SHP77 (cell line): Measurements from ENCODE around the gene ALPI.
"Not testable (repeated sequence)": the region's sequence is repeated elsewhere in the genome, so short reads cannot be mapped to it uniquely, and the experiment has no call there.

Experiments used
- DNase-seq, 2 experiments: peaks; one replicate each; lab custom pipeline; 2025; lab: John Stamatoyannopoulos, UW

ALPI gene

DNA sequence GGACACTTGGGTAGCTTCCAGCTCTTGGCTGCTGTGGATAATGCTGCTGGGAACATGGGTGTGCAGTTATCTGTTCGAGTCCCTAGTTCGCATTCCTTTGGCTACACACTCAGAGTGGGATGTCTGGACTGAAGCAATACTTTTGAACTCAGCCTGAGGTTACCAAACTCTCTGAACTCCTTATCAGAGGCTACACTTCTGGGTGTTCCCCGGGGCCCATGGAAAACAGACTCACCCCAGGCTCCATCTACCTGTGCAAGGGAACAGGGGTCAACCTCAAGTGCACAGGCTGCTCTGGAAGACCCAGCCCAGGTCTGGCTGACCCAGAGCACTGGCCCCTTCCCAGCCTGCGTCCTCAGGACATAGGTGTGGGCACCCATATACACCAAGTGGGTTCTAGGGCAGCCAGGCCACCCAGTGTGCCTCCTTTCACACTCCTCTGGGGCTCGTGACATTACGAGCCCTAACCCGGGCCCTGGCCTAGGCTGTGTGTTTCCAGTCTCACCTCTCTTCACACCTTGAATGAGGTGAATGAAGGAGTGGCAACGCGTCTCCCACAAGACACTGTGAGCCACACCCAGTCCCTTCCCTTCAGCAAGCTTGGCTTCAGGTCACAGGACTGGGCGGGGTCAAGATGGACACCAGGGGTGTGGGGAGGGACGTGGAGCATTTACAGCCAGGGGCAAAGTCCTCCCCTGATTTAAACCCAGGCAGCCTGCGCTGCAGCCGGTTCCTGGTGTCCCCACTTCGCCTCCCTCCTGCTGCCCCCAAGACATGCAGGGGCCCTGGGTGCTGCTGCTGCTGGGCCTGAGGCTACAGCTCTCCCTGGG, at the start of gene ALPI:
TSS of gene ALPI (plus strand) at position 728 of the 830 bp plus-strand sequence. CDS start at position 775, 47 bp downstream.
- DNase-seq: no peak

DNA sequence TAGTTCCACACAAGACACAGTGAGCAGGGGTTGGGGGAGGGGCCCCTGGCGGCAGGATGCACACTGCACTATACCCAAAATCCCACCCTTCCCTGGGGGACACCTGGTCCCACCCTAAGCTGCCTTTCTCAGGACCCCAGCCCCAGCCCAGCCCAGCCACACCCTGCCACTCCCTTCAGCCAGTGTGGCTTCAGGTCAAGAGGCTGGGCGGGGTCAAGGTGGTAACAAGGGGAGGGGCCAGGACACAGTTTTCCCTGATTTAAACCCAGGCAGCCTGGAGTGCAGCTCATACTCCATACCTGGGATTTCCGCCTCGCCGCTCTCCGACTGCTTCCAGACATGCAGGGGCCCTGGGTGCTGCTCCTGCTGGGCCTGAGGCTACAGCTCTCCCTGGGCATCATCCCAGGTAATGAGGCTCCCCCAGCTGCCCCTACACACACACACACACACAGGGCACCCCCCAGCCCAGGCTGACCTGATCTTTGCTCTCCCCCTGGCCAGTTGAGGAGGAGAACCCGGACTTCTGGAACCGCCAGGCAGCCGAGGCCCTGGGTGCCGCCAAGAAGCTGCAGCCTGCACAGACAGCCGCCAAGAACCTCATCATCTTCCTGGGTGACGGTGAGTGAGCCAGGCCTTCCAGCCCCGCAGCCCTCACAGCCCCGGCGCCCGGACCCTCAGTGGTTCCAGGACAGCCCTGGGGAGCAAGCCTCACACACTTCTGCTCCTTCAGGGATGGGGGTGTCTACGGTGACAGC, 49.2 kb upstream of the ALPI start, which contains the start of gene ALPG:
TSS of gene ALPG (plus strand) at position 289 of the 755 bp plus-strand sequence. CDS start at position 340, 51 bp downstream.
- no peak for DNase-seq

- DNase-seq: not testable (repeated sequence)
Observed at GRCh38 chr2:232407428-232408150, 48.4 kb upstream of the ALPI start.

- DNase-seq: not testable (repeated sequence)
Observed at GRCh38 chr2:232408269-232408668, 47.7 kb upstream of the ALPI start.

DNA sequence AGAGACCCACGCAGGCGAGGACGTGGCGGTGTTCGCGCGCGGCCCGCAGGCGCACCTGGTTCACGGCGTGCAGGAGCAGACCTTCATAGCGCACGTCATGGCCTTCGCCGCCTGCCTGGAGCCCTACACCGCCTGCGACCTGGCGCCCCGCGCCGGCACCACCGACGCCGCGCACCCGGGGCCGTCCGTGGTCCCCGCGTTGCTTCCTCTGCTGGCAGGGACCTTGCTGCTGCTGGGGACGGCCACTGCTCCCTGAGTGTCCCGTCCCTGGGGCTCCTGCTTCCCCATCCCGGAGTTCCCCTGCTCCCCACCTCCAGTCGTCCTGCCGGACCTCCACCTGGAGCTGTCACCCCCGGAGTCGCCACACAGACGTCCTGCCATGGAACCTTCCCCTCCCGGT, 46.3 kb upstream of the ALPI start:
- DNase-seq: not testable (repeated sequence)

DNA sequence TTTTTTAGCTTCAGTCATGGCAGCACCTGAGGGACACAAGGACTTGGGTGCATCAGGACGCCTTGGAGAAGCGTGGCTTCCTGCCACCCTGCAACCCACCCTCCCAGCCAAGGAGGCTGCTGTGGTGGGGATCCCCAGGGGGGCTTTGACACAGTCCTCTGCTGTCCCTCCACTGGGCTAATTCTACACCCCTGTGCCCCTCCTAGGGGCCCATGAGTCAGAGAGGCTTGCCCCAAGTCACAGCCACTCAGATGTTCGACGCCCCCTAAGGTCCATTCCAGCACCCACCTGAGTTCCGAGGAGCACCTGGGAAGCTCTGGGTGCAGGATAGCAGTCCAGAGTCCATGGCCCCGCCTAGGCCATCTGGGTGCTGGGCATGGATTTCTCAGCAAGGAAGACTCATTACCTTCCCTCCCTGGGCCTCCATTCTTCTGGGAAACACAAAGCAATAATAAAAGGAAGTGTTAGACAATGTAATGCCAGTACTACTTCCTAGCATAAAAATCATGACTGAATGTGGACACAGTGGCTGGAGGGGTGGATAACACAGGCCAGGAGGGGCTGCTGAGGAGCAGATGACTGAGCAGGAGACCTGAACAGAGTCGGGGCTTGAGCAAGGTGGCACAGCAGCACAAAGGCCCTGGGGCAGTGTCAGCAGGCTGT, 45.6 kb upstream of the ALPI start:
- DNase-seq: no peak

DNA sequence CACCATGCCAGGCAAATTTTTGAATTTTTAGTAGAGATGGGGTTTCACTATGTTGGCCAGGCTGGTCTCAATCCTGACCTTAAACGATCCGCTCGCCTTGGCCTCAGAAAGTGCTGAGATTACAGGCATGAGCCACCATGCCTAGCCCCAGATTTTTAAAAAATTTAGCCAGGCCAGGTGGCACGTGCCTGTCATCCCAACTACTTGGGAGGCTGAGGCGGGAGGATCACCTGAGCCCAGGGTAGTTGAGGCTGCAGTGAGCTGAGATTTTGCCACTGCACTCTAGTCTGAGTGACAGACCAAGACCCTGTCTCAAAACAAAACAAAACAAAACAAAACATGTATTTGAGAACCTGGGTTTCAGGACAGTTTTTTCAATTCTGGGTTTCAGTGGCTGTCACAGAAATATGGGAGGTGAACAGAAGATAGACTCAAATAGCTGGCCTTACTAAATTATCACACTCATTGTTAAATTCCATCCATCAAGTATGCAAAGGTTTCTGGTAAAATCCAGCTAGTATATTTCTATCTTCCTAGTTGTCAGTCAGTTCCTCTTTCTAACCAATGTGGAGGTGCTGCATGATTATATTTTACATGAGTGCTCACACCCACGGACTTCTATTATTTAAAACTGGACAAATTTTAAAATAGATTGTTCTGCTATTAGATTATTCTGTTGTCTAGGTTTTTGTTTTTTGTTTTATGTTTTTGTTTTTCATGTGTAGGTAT, 43.9 kb upstream of the ALPI start:
- DNase-seq: no peak

DNA sequence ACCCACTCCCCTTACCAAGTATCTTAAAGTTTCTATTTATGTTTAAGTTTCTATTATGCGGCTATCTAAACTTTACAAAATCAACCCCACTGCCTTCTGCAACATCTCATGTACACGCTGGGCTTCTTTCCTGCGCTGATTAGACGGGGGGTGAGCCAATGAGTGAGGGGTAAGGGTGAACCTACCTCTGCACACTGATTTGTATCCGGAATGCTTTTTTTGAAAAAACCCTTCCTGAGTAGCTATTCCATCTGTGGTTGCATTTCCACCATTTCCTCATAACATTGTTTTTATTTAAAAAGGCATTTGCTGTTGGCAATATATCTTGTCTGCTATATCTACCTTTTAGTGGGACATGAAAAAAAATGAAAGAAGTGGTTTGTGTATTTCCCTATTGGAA, 43.0 kb upstream of the ALPI start:
- no peak for DNase-seq

DNA sequence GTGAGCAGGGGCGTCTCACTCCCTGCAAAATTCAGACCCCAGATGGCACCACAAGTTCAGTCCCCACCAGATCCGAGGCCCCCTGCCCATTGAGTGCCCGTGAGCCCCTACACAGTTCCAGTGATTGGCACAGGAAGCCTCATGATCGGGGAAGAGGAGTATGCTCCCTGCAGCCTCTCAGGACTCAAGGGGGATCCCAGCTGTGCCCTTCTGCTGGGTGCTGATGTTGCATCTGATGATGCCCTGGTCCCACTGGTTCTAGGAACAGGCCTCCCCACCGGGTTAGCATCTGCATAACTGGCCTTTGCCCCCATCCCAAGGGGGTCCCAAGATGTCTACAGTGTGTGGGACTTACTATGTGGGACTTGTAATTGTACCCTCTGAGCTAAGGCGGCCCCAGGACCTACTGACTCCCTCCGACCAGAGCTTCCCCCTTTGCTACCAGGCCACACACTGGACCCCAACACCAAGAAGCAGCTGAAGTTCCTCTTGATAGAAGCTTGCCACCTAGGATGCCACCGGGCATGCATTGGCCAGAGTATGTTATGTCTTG, 40.7 kb upstream of the ALPI start:
- no peak for DNase-seq

DNA sequence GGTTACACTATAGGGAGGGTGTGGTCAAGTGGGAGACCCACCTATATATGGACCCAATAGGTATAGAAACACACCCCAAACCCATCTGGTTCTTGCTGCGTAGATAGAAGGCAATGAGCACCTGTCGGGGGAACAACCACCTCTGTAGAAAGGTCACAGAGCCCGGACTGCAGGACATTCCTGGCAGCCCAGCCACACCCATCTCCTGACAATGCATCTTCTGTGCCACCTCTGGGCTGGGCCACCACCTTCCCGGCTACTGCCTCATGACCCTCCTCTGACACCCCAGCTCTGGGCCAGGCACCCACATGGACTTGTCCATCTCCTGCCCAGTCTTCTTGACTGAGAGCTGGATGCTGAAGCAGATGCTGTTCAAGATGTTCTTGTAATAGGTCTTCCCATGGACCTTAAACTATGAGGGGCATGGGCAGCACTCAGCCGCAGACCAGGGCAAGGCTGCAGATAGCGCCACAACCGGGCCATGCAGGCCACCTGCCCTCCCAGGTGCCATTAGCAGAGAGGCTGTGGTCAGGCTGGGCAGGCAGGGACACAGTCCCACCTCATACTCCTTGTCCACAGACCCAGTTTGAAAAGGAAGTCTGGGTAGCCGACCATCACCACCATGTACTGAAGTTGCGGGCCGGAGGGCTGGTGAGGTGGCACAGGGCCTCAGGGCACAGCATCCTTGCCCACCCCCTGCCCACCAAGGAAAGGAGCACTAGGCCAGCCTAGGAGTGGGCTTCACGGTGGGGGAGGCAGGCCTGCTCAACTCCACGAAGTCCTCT, 40.0 kb upstream of the ALPI start:
- DNase-seq: no peak

- DNase-seq: no peak
Observed at GRCh38 chr2:232416521-232417470, 39.2 kb upstream of the ALPI start.

GRCh38 chr2:232417489-232417888, 38.5 kb upstream of the ALPI start:
- no peak for DNase-seq

- DNase-seq: no peak
Observed at GRCh38 chr2:232418056-232418455, 37.9 kb upstream of the ALPI start.

DNA sequence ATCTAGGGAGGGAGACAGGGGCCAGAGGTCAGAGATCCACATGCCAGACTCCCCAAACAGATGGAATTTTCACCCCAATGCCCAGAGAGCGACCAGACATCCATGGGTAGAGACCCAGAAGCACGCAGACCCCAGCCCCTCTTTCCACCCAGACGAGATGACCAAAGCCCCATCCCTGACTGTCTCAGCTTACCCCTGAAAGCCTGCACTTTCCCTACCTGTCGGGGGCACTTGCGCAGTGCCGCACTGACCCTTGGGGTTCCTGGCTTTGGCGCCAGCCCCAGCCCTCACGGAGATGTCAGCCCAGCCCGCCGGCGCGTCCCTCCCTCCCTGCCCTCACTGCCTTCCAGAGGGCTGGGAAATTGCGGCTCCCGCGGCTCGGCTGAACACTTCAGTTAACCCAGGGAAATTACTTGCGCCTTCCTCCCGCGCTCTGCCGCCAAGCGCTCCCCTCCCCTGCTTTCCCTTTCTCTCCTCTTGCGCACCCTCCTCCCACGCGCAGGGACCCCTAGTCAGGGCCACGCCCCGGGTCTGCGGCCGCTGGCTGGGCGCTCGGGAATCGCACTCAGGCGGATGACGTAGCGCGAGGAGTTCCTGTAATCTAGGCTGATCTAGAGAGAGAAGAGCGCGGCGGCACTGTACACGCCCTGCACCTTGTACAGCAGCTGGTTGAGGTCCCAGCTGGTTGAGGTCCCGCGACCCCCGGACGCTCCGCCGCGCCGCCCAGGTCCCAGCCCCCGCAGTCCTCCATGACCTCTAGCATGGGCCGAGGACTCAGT, 37.3 kb upstream of the ALPI start:
- DNase-seq: no peak

DNA sequence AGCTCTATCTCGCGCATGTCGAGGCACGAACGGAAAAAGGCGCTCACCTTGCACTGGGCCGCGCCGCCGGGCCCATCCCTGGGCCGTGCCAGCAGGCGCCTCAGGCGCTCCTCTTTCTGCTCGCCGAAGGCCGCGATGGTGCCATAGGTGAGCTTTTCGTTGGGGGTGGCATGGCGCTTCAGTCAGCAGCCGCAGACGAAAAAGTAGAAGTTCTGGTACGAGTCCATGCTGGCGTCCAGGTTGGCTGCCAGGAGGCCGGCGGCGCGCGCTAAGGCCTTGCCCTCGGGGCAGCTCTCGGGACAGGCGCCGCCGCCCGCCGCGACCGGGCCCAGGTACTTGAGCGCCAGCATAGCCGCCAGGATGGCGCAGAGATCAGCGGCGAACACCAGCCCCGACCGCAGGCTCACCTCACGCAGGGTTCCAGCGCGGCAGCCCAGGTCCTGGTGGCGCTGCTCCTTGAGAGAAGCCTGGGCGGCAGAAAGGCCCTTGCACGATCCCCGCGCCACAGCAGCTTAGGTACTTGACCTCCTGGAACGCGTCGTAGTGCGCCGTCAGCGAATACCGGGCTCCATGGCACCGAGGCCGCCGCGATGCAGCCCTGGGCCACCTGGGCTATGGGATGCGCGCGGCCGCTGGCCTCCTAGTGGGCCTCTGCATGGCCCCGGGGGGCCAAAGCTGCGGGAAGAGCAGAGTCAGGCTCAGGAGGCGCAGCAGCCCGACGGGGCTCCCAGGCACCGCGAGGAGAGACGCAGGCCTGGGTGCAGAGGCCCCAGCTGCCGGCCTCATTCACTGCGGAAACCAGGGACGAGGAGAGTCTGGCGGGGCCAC, 36.5 kb upstream of the ALPI start:
- no peak for DNase-seq

DNA sequence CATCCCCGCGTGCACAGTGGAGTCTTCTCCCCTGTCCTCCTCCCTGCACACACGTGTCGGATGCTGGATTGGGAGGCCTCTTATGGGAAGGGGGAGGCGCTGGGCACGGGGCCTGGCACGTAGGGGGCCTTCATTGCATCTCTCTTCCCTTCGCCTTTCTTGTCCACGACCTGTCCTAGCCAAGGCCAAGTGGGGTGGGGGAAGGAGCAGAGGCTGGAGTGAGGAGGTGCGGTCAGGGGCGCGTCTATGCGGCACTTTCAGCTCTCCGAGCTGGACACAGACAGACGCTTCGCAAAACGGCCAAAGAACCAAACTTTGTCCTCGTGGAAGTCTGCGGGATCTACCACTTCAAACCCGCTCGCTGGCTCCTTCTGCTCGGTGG, 35.9 kb upstream of the ALPI start:
- DNase-seq: no peak
